Coronary artery (tissue), 2 donors: Measurements from ENCODE around the gene IMPA2.
A peak's percentile ranks its signal among the peaks of the same experiment; 100 is the strongest.

ENCODE experiments used
- DNase-seq: peaks from one replicate; pipeline ENCODE4 v3.0.0-alpha.2; 2017; ENCODE audit warnings: low spot score
- H3K27ac ChIP-seq, 2 donors: fragments of 200-600 bp; sonication (generic); one replicate each; pipeline ENCODE4 v1.5.1; 2016 to 2019
- H3K4me3 ChIP-seq: fragments of 200-600 bp; sonication (generic); 2 replicates; pipeline ENCODE4 v1.5.1; 2016; ENCODE audit warnings: mild to moderate bottlenecking, moderate library complexity
- TF ChIP-seq, protein P1 (sequence below): fragments of 200-600 bp; sonication (generic); IDR thresholded peaks from one replicate; pipeline ENCODE4 v1.5.1; 2019; ENCODE audit warnings: antibody characterized with exemption

The IMPA2 gene

DNA sequence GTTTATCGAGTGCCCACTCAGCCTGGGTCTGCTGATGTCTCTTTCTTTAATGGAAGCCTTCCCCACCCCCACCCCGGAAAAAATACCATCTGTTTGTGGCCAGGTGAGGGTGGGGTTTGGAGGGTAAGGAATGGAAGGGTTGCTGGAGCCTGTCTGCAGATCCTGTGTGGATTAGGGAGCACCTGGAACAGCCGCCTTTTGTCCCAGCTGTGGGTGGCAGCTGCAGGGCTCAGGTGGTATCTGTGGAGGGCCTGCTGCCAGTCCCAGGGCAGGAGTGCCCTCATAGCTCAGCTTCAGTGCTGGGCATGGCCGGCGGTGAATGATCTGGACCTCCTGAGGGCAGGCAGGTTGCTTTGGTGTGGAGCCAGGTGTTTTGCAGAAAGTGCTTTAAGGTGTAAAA lies 45.3 kb downstream of the IMPA2 start:
- H3K27ac ChIP-seq = no peak overlapping the region
- DNase-seq = no peak
- H3K4me3 ChIP-seq = no peak overlapping the region
- TF ChIP-seq, protein P1, sequence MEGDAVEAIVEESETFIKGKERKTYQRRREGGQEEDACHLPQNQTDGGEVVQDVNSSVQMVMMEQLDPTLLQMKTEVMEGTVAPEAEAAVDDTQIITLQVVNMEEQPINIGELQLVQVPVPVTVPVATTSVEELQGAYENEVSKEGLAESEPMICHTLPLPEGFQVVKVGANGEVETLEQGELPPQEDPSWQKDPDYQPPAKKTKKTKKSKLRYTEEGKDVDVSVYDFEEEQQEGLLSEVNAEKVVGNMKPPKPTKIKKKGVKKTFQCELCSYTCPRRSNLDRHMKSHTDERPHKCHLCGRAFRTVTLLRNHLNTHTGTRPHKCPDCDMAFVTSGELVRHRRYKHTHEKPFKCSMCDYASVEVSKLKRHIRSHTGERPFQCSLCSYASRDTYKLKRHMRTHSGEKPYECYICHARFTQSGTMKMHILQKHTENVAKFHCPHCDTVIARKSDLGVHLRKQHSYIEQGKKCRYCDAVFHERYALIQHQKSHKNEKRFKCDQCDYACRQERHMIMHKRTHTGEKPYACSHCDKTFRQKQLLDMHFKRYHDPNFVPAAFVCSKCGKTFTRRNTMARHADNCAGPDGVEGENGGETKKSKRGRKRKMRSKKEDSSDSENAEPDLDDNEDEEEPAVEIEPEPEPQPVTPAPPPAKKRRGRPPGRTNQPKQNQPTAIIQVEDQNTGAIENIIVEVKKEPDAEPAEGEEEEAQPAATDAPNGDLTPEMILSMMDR = no peak

DNA sequence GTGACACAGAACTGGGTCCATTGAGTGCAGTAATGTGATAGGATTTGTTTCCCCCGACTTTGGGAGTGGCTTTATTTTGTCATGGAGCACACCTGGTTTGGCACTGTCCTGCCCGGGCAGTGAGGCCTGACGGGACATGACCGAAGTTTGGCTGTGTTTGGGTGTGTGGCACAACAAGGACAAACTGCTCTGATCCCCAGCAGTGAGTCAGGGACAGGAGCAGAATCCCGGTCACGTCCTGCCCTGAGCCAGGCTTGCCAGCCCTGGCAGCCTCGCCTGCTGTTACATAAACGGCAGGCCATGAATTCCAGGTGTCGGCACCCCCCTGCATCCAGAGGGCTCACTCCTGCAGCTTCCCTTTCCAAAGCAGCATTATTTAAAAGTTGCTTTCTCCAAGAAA lies 45.7 kb downstream of the IMPA2 start:
- no peak for DNase-seq
- H3K27ac ChIP-seq = no peak overlapping the region
- H3K4me3 ChIP-seq = no peak overlapping the region
- TF ChIP-seq, protein P1 = no peak

DNA sequence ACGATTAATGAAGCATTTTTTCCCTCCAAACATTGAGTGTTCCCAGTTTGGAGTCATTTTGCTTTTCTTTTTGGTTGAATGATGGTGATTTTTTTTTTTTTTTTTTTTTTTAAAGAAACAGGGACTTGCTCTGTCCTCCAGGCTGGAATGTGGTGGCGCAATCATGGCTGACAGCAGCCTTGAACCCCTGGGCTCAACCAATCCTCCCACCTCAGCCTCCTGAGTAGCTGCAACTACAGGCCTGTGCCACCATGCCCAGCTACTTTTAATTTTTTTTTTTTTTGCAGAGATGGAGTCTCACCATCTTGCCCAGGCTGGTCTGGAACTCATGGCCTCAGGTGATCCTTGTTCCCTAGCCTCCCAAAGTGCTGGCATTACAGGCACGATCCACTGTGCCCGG lies 46.2 kb downstream of the IMPA2 start:
- TF ChIP-seq, protein P1 = no peak
- no peak overlapping the region for H3K4me3 ChIP-seq
- DNase-seq = no peak
- H3K27ac ChIP-seq = no peak overlapping the region

DNA sequence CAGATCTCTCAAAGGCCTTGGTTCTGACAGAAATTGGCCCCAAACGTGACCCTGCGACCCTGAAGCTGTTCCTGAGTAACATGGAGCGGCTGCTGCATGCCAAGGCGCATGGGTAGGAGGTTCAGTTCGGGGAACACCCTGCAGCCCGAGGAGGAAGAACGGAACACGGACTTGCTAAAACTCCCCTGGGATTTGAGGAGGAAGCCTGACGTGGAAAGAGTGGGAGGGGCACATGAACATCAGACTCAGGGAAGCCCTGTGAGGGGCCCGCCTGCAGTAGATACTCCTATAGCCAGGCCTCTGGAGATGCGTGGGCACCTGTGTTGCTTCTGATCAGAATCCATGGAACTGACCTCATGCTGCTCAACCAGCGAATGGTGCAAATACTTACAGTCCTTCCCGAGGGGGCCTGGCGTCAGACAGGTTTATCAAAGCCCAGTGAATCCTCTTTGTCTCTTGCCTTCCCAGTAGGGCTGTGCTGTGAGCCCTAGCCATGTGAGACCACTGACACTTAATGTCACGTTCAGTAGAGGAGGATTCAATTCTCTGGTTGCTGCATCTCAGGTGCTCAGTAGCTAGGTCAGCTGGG lies 46.8 kb downstream of the IMPA2 start:
- Histone ChIP-seq H3K27ac (no peak overlapping the region), H3K4me3 (no peak overlapping the region)
- TF ChIP-seq, protein P1 = no peak
- DNase-seq = no peak

DNA sequence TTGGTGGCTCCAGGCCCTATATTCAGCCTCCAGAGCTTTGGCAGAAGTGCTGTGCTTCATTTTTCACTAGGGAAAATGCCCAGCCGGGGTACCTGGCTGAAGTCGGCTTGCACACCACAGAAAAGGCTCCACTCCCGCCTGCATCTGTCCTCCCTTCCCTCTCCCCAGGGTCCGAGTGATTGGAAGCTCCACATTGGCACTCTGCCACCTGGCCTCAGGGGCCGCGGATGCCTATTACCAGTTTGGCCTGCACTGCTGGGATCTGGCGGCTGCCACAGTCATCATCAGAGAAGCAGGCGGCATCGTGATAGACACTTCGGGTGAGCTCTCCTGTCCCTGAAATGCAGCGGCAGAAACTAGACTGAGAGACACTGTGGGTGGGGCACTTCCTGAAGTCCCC lies 47.4 kb downstream of the IMPA2 start:
- Histone ChIP-seq H3K27ac (no peak overlapping the region), H3K4me3 (no peak overlapping the region)
- DNase-seq = no peak
- TF ChIP-seq, protein P1 = no peak

DNA sequence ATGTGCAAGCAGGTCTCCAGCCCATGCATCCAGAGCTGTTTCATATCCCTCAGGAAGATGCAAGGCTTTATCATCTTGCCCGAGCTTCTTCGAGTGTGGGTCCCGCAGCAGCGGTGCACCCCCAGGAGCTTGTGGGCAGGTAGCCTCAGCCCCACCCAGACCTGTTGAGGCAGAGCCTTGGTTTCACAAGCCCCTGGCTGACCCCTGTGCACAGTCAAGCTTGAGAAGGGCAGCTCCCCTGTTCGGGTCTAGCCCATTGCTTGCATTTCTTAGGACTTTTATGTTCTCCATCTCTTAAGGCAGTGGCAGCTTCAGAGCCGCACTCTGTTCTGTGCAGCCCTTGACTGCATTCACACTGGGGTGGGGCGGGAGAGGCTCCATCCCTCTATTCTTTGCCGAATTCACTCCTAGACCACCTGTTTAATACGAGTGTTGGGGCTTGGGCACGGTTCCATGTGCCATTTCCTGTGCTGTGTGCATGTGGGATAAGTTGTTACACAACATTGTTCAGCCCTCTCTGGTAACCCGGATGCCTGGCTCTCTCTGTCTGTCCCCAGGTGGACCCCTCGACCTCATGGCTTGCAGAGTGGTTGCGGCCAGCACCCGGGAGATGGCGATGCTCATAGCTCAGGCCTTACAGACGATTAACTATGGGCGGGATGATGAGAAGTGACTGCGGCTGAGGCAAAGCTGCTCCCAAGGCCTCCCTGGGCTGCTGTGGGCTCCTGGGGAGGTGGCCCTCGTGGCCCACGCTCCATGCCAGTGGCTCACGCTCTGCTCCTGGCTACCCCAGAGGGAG lies 48.7 kb downstream of the IMPA2 start:
- TF ChIP-seq, protein P1 = no peak
- no peak for DNase-seq
- Histone ChIP-seq H3K27ac (no peak overlapping the region), H3K4me3 (no peak overlapping the region)

DNA sequence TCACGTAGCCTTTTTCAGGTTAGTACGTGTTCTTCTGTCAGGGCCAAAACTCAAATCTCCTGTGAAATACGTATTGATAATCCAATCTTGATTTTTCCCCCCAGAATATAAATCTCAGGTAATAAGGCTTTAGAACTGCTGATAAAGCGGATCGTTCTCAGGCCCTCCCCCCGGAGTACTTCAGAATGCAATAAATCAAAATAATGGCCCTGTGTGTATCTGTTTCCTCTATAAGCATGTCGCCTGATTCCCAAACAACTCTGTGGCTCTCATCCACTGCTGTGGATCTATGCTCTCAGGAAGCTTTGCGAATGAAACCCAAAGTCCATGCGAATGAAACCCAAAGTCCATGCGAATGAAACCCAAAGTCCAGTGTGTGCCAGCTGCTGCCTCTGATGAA lies 49.4 kb downstream of the IMPA2 start:
- peak; percentile 3 for DNase-seq
- TF ChIP-seq, protein P1 = no peak
- Histone ChIP-seq H3K27ac (no peak overlapping the region), H3K4me3 (no peak overlapping the region)
